Gastroesophageal sphincter (tissue), 4 donors: ENCODE results near the gene NUP93. TPM values are rescaled to one million over a fixed set of nuclear protein-coding genes. Genes with fewer than 3 reads are reported as not detected.

ENCODE experiments used
- ATAC-seq: fragments of 150-250 bp; one replicate; pipeline ENCODE4 v1.9.1; 2016; ENCODE audit warnings: mild to moderate bottlenecking, moderate library complexity
- H3K27ac ChIP-seq, 4 donors: fragments of 200-600 bp; sonication (generic) in 3 of 4; 1 replicate in 3 of 4; 2 replicates in 1 of 4; pipeline ENCODE4 v1.5.1; 2016 to 2019
- H3K27me3 ChIP-seq: fragments of 200-600 bp; sonication (generic); one replicate; pipeline ENCODE4 v1.5.1; 2019
- H3K36me3 ChIP-seq, 2 donors: fragments of 200-600 bp; sonication (generic); one replicate each; pipeline ENCODE4 v1.5.1; 2019; ENCODE audit warnings: control low read depth in 1 of 2
- H3K4me1 ChIP-seq, 3 donors: fragments of 200-600 bp; sonication (generic); 1 replicate in 2 of 3; 2 replicates in 1 of 3; pipeline ENCODE4 v1.5.1; 2016 to 2019; ENCODE audit warnings: control low read depth in 2 of 3
- H3K4me3 ChIP-seq, 2 donors: fragments of 200-600 bp; sonication (generic); one replicate each; pipeline ENCODE4 v1.5.1; 2019; ENCODE audit warnings: mild to moderate bottlenecking in 1 of 2, moderate library complexity in 1 of 2
- H3K9me3 ChIP-seq, 3 donors: fragments of 200-600 bp; sonication (generic); one replicate each; pipeline ENCODE4 v1.5.1; 2017 to 2019; ENCODE audit warnings: control low read depth in 2 of 3
- CTCF ChIP-seq, 4 experiments: fragments of 200-600 bp in 2 of 4; fragments of 450-650 bp in 2 of 4; sonication (generic) in 1 of 4; IDR thresholded peaks; one replicate each; pipeline ENCODE4 v1.5.1; 2017 to 2019; ENCODE audit warnings: antibody characterized with exemption in 4 of 4, mild to moderate bottlenecking in 2 of 4, moderate library complexity in 2 of 4
- EP300 ChIP-seq: sonication (generic); formaldehyde crosslinking; IDR thresholded peaks from one replicate; pipeline ENCODE4 v1.6.1; 2017; ENCODE audit warnings: antibody characterized with exemption, mild to moderate bottlenecking
- POLR2A ChIP-seq, 2 donors: fragments of 450-650 bp; IDR thresholded peaks; one replicate each; pipeline ENCODE4 v1.6.1; 2017; ENCODE audit warnings: antibody characterized with exemption in 2 of 2, mild to moderate bottlenecking in 2 of 2, moderate library complexity in 1 of 2
- POLR2AphosphoS5 ChIP-seq: sonication (generic); formaldehyde crosslinking; IDR thresholded peaks from one replicate; pipeline ENCODE4 v1.6.1; 2017; ENCODE audit warnings: antibody characterized with exemption
- WGBS, 2 donors: methylation state at CpG; one replicate each; pipeline ENCODE4 v1.1.5; 2018; ENCODE audit warnings: low coverage in 1 of 2; 5-methylcytosine and 5-hydroxymethylcytosine counted together
- total RNA-seq, 4 donors: library from RNA; depleted of rRNA; stranded (reverse); fragments of >200 nt; gene quantifications; one replicate each; pipeline ENCODE4 v1.1.0, GENCODE V29; 2016

Gene NUP93
- total RNA-seq, 4 donors from 2014 or later: 37.6 to 39.3 (median 38.9) TPM

GRCh38 chr16:56700631-56701030, 29.3 kb upstream of the NUP93 start:
- ATAC-seq: no peak
- no peaks in the 10 kb centered on the region for H3K36me3 ChIP-seq
- H3K27ac ChIP-seq: no peak overlapping the region
- H3K4me1 ChIP-seq: peaks cover 0 to 8% (median 0%) of the 10 kb centered on the region in 3 donors
- WGBS, 2 donors: 92 to 100% methylated on average over 1 of the region's 1 CpG
- no peak for TF ChIP-seq EP300
- no peak for TF ChIP-seq POLR2AphosphoS5
- no peak for TF ChIP-seq CTCF (IDR thresholded peaks at IDR 0.05)
- TF ChIP-seq POLR2A (IDR thresholded peaks at IDR 0.05): no peak
- H3K27me3 ChIP-seq: no peaks in the 10 kb centered on the region
- peaks cover 0 to 10% (median 0%) of the 10 kb centered on the region in 3 donors for H3K9me3 ChIP-seq
- H3K4me3 ChIP-seq: no peak overlapping the region

GRCh38 chr16:56701534-56701933, 28.4 kb upstream of the NUP93 start:
- ATAC-seq: no peak

GRCh38 chr16:56702836-56703235, 27.1 kb upstream of the NUP93 start:
- ATAC-seq: no peak

More at GRCh38 chr16:56701534-56701933, 28.4 kb upstream of the NUP93 start:
- 76 to 94% methylated on average over 3 to 4 of the region's 7 CpGs for WGBS, 2 donors
- Histone ChIP-seq H3K4me1 (peaks cover 0 to 8% (median 0%) of the 10 kb centered on the region in 3 donors), H3K9me3 (peaks cover 0 to 10% (median 0%) of the 10 kb centered on the region in 3 donors), H3K27me3 (no peaks in the 10 kb centered on the region), H3K27ac (no peak overlapping the region), H3K4me3 (no peak overlapping the region), H3K36me3 (no peaks in the 10 kb centered on the region)
- TF ChIP-seq POLR2AphosphoS5 (no peak), EP300 (no peak), CTCF (IDR thresholded peaks at IDR 0.05) (no peak), POLR2A (IDR thresholded peaks at IDR 0.05) (no peak)

GRCh38 chr16:56708525-56709442, 21.1 kb upstream of the NUP93 start:
- Histone ChIP-seq H3K36me3 (no peaks in the 10 kb centered on the region), H3K4me1 (no peaks in the 10 kb centered on the region), H3K27me3 (no peaks in the 10 kb centered on the region), H3K4me3 (no peak overlapping the region), H3K27ac (no peak overlapping the region), H3K9me3 (no peaks in the 10 kb centered on the region)
- TF ChIP-seq POLR2A (IDR thresholded peaks at IDR 0.05) (no peak), CTCF (IDR thresholded peaks at IDR 0.05) (no peak), POLR2AphosphoS5 (no peak), EP300 (no peak)
- WGBS, 2 donors: 53 to 69% methylated on average over 3 to 8 of the region's 13 CpGs
- ATAC-seq: no peak

More at GRCh38 chr16:56702836-56703235, 27.1 kb upstream of the NUP93 start:
- TF ChIP-seq POLR2AphosphoS5 (no peak), EP300 (no peak), CTCF (IDR thresholded peaks at IDR 0.05) (no peak), POLR2A (IDR thresholded peaks at IDR 0.05) (no peak)
- Histone ChIP-seq H3K4me1 (peaks cover 0 to 8% (median 0%) of the 10 kb centered on the region in 3 donors), H3K27me3 (no peaks in the 10 kb centered on the region), H3K4me3 (no peak overlapping the region), H3K27ac (no peak overlapping the region), H3K36me3 (no peaks in the 10 kb centered on the region), H3K9me3 (no peaks in the 10 kb centered on the region)
- WGBS, 2 donors: 72 to 78% methylated on average over 4 to 5 of the region's 5 CpGs
